T-cell (primary cell): ENCODE measurements around the gene ANKRD37. TPM values are rescaled to one million over a fixed set of nuclear protein-coding genes. Genes with fewer than 3 reads are reported as not detected.
"Not testable (repeated sequence)": the region's sequence is repeated elsewhere in the genome, so short reads cannot be mapped to it uniquely, and the experiment has no call there.

Experiments used
- ATAC-seq, 4 experiments: fragments of 200-7000 bp in 3 of 4; fragments of 150-1000 bp in 1 of 4; cut with Tn5 transposase; replicated peaks in 1 of 4; 1 replicate in 3 of 4; 2 replicates in 1 of 4; pipeline ENCODE4 v1.10.0; 2021; ENCODE audit warnings: moderate library complexity in 3 of 4, mild to moderate bottlenecking in 2 of 4, moderate number of reproducible peaks in 1 of 4
- CTCF ChIA-PET, 2 donors: fragments of 300-600 bp; sonication (Branson Sonifier 250); formaldehyde crosslinking; loops; one replicate each; lab custom pipeline; 2022; ENCODE audit warnings: antibody characterized with exemption in 2 of 2; lab: Charles Lee
- POLR2A ChIA-PET, 2 donors: fragments of 300-600 bp; sonication (Branson Sonifier 250); formaldehyde crosslinking; loops; one replicate each; lab custom pipeline; 2022; ENCODE audit warnings: antibody characterized with exemption in 2 of 2; lab: Charles Lee
- DNase-seq, 35 experiments: peaks; one replicate each; pipeline versions ENCODE4 v3.0.0 to v3.0.0-alpha.2; 2013 to 2023
- H3K27ac ChIP-seq: one replicate; pipeline ENCODE4 v1.5.1; 2013; ENCODE audit warnings: low read length
- H3K27me3 ChIP-seq, 2 experiments: replicated peaks in 1 of 2; 1 replicate in 1 of 2; 2 replicates in 1 of 2; pipeline versions ENCODE4 v1.6.1 to v1.7.0; 2013; ENCODE audit warnings: low read length in 1 of 2, mixed read lengths in 1 of 2; ENCODE audit not compliant: control insufficient read depth in 2 of 2, insufficient read depth in 2 of 2; ENCODE audit errors: extremely low read depth in 1 of 2
- H3K36me3 ChIP-seq, 2 donors: 1 replicate in 1 of 2; 2 replicates in 1 of 2; pipeline versions ENCODE4 v1.6.1 to v1.7.0; 2013; ENCODE audit warnings: low read length in 1 of 2; ENCODE audit not compliant: control insufficient read depth in 2 of 2, insufficient read depth in 1 of 2; ENCODE audit errors: extremely low read depth in 1 of 2
- H3K4me1 ChIP-seq, 2 experiments: 1 replicate in 1 of 2; 2 replicates in 1 of 2; pipeline versions ENCODE4 v1.6.1 to v1.7.0; 2013; ENCODE audit warnings: low read length in 2 of 2, mixed read lengths in 1 of 2; ENCODE audit not compliant: insufficient read depth in 2 of 2, control insufficient read depth in 1 of 2; ENCODE audit errors: extremely low read depth in 1 of 2
- H3K4me3 ChIP-seq, 2 donors: 1 replicate in 1 of 2; 2 replicates in 1 of 2; pipeline versions ENCODE4 v1.5.1 to v1.7.0; 2013; ENCODE audit warnings: mild to moderate bottlenecking in 2 of 2, low read length in 1 of 2, moderate library complexity in 1 of 2; ENCODE audit not compliant: control insufficient read depth in 1 of 2; ENCODE audit errors: extremely low read depth in 1 of 2
- H3K9me3 ChIP-seq: 2 replicates; pipeline ENCODE4 v1.7.0; 2013
- H3K27ac Mint-ChIP-seq, 2 donors: one replicate each; pipeline ENCODE4 v1.8.0; 2020 to 2021; ENCODE audit warnings: mild to moderate bottlenecking in 2 of 2, mixed read lengths in 2 of 2
- H3K27me3 Mint-ChIP-seq, 2 donors: one replicate each; pipeline ENCODE4 v1.8.0; 2021 to 2022; ENCODE audit warnings: mixed read lengths in 2 of 2
- H3K36me3 Mint-ChIP-seq: one replicate; pipeline ENCODE4 v1.8.0; 2021; ENCODE audit warnings: mixed read lengths
- H3K4me1 Mint-ChIP-seq, 3 donors: one replicate each; pipeline ENCODE4 v1.8.0; 2020 to 2022; ENCODE audit warnings: mixed read lengths in 3 of 3, mild to moderate bottlenecking in 1 of 3
- H3K4me3 Mint-ChIP-seq, 3 donors: one replicate each; pipeline ENCODE4 v1.8.0; 2020 to 2022; ENCODE audit warnings: mild to moderate bottlenecking in 3 of 3, mixed read lengths in 3 of 3, moderate library complexity in 3 of 3
- H3K9me3 Mint-ChIP-seq, 3 donors: one replicate each; pipeline ENCODE4 v1.8.0; 2020 to 2022; ENCODE audit warnings: mixed read lengths in 3 of 3
- WGBS: methylation state at CpG from one replicate; pipeline ENCODE4 v1.1.5; 2013; ENCODE audit warnings: missing lambda C conversion rate; ENCODE audit not compliant: insufficient coverage; 5-methylcytosine and 5-hydroxymethylcytosine counted together
- total RNA-seq, 35 experiments: library from RNA in 6 of 35; stranded (reverse) in 6 of 35; fragments of 120-200 nt in 1 of 35; gene quantifications; one replicate each; pipeline versions ENCODE4 v1.2.1 to v1.2.4 and lab custom pipeline; 2013 to 2026

ANKRD37 gene
- total RNA-seq, 5 donors from 2014 or later (not counting 1 experiment from before 2014, with no cell fraction given) = 5.5 to 16.0 (median 7.9) TPM

GRCh38 chr4:185357733-185358440 is 38.8 kb upstream of the ANKRD37 start:
- H3K36me3 ChIP-seq = peaks cover 6 to 26% of the 10 kb centered on the region in 2 donors
- POLR2A ChIA-PET = no interaction called here

GRCh38 chr4:185358514-185358913 is 38.1 kb upstream of the ANKRD37 start:
- no peaks in the 10 kb centered on the region for H3K9me3 Mint-ChIP-seq
- no peaks in the 10 kb centered on the region for H3K27me3 Mint-ChIP-seq
- CTCF ChIA-PET = no interaction called here
- Histone ChIP-seq H3K9me3 (no peaks in the 10 kb centered on the region), H3K4me1 (no peaks in the 10 kb centered on the region), H3K36me3 (peaks cover 6 to 21% of the 10 kb centered on the region in 2 donors), H3K27me3 (no peaks in the 10 kb centered on the region), H3K4me3 (no peak overlapping the region), H3K27ac (no peak overlapping the region)
- H3K4me1 Mint-ChIP-seq = no peaks in the 10 kb centered on the region
- ATAC-seq = no peak
- H3K36me3 Mint-ChIP-seq = peaks cover 40% of the 10 kb centered on the region
- no peak for DNase-seq
- POLR2A ChIA-PET = no interaction called here
- no peak overlapping the region for H3K4me3 Mint-ChIP-seq
- H3K27ac Mint-ChIP-seq = no peak overlapping the region
- WGBS = 100% methylated on average over 2 of the region's 4 CpGs

More at GRCh38 chr4:185357733-185358440, 38.8 kb upstream of the ANKRD37 start:
- H3K4me3 Mint-ChIP-seq = no peak overlapping the region
- no peaks in the 10 kb centered on the region for H3K27me3 Mint-ChIP-seq
- H3K9me3 ChIP-seq = no peaks in the 10 kb centered on the region
- H3K4me1 ChIP-seq = no peaks in the 10 kb centered on the region
- 89% methylated on average over 4 of the region's 7 CpGs for WGBS
- H3K4me3 ChIP-seq = no peak overlapping the region
- H3K27ac Mint-ChIP-seq = no peak overlapping the region
- DNase-seq = no peak
- H3K27me3 ChIP-seq = no peaks in the 10 kb centered on the region
- H3K9me3 Mint-ChIP-seq = no peaks in the 10 kb centered on the region
- no peaks in the 10 kb centered on the region for H3K4me1 Mint-ChIP-seq
- ATAC-seq = no peak
- H3K27ac ChIP-seq = no peak overlapping the region
- CTCF ChIA-PET = no interaction called here
- peaks cover 39% of the 10 kb centered on the region for H3K36me3 Mint-ChIP-seq

GRCh38 chr4:185358959-185359358 is 37.7 kb upstream of the ANKRD37 start:
- Mint-ChIP-seq H3K36me3 (peaks cover 39% of the 10 kb centered on the region), H3K4me1 (no peaks in the 10 kb centered on the region), H3K27me3 (no peaks in the 10 kb centered on the region), H3K27ac (no peak overlapping the region), H3K4me3 (no peak overlapping the region), H3K9me3 (no peaks in the 10 kb centered on the region)
- H3K9me3 ChIP-seq = no peaks in the 10 kb centered on the region
- H3K27me3 ChIP-seq = no peaks in the 10 kb centered on the region
- ChIA-PET POLR2A (no interaction called here), CTCF (no interaction called here)
- H3K4me1 ChIP-seq = no peaks in the 10 kb centered on the region
- no peak overlapping the region for H3K27ac ChIP-seq
- no peak overlapping the region for H3K4me3 ChIP-seq
- DNase-seq = no peak
- H3K36me3 ChIP-seq = peaks cover 6 to 20% of the 10 kb centered on the region in 2 donors
- no peak for ATAC-seq
- WGBS = 93% methylated on average over 3 of the region's 4 CpGs

- no peak overlapping the region for H3K4me3 Mint-ChIP-seq
- H3K4me1 ChIP-seq = no peaks in the 10 kb centered on the region
- ChIA-PET CTCF (no interaction called here), POLR2A (no interaction called here)
- H3K27me3 ChIP-seq = no peaks in the 10 kb centered on the region
- DNase-seq = no peak
- H3K9me3 ChIP-seq = no peaks in the 10 kb centered on the region
- peaks cover 6 to 16% of the 10 kb centered on the region in 2 donors for H3K36me3 ChIP-seq
- ATAC-seq = no peak
- no peak overlapping the region for H3K27ac Mint-ChIP-seq
- no peak overlapping the region for H3K4me3 ChIP-seq
- no peaks in the 10 kb centered on the region for H3K9me3 Mint-ChIP-seq
- H3K4me1 Mint-ChIP-seq = no peaks in the 10 kb centered on the region
- no peaks in the 10 kb centered on the region for H3K27me3 Mint-ChIP-seq
- 100% methylated on average over 7 of the region's 8 CpGs for WGBS
- H3K36me3 Mint-ChIP-seq = peaks cover 31% of the 10 kb centered on the region
- H3K27ac ChIP-seq = no peak overlapping the region
Measured at GRCh38 chr4:185359767-185360446, 36.7 kb upstream of the ANKRD37 start.

- no peak overlapping the region for H3K4me3 Mint-ChIP-seq
- H3K4me3 ChIP-seq = no peak overlapping the region
- no peaks in the 10 kb centered on the region for H3K4me1 ChIP-seq
- H3K36me3 Mint-ChIP-seq = peaks cover 30% of the 10 kb centered on the region
- ATAC-seq (no peak), DNase-seq (no peak)
- no peaks in the 10 kb centered on the region for H3K9me3 ChIP-seq
- no peaks in the 10 kb centered on the region for H3K27me3 ChIP-seq
- no peaks in the 10 kb centered on the region for H3K9me3 Mint-ChIP-seq
- no peaks in the 10 kb centered on the region for H3K4me1 Mint-ChIP-seq
- no peak overlapping the region for H3K27ac ChIP-seq
- CTCF ChIA-PET = no interaction called here
- H3K27me3 Mint-ChIP-seq = no peaks in the 10 kb centered on the region
- WGBS = 100% methylated on average over 2 of the region's 3 CpGs
- H3K27ac Mint-ChIP-seq = no peak overlapping the region
- POLR2A ChIA-PET = no interaction called here
- peaks cover 6 to 16% of the 10 kb centered on the region in 2 donors for H3K36me3 ChIP-seq
Measured at GRCh38 chr4:185361872-185362271, 34.8 kb upstream of the ANKRD37 start.

GRCh38 chr4:185362570-185362969 is 34.1 kb upstream of the ANKRD37 start:
- not testable (repeated sequence) for H3K9me3 Mint-ChIP-seq, ATAC-seq, H3K4me3 ChIP-seq, DNase-seq, H3K4me1 Mint-ChIP-seq, H3K4me3 Mint-ChIP-seq, H3K27me3 ChIP-seq, H3K27me3 Mint-ChIP-seq, H3K27ac ChIP-seq, H3K9me3 ChIP-seq, H3K4me1 ChIP-seq, H3K27ac Mint-ChIP-seq
- ChIA-PET POLR2A (interaction anchor here in 1 of 2 donors (0.6 kb wide), 1 partner anchor 14 kb away, joined by 3 read pairs; no protein-coding TSS in a partner anchor), CTCF (interaction anchor here (0.5 kb wide), 2 partner anchors 69 to 113 kb away, joined by 4 to 6 read pairs; no protein-coding TSS in a partner anchor)
- H3K36me3 ChIP-seq = peaks cover 6 to 11% of the 10 kb centered on the region in 2 donors
- WGBS = no CpG with 5 or more reads among the region's 6 CpGs
- H3K36me3 Mint-ChIP-seq = peaks cover 23% of the 10 kb centered on the region
